HepG2 (cell line): Measurements from ENCODE around the gene SPON1. TPM values are rescaled to one million over a fixed set of nuclear protein-coding genes. Genes with fewer than 3 reads are reported as not detected.

ENCODE experiments used
- ATAC-seq: fragments of 200-7000 bp; cut with Tn5 transposase; 3 replicates; pipeline ENCODE4 v1.9.1; 2020; ENCODE audit warnings: mild to moderate bottlenecking, moderate library complexity
- BruUV-seq: library from RNA; stranded (reverse); fragments of 400-500 nt; replicated peaks from 2 replicates; lab custom pipeline; 2021; lab: Mats Ljungman, UMichigan
- CTCF ChIA-PET: fragments of 300-600 bp; formaldehyde crosslinking; extraction: SDS; loops from one replicate; lab custom pipeline; 2021; ENCODE audit warnings: low total read pairs, inconsistent platforms, low intra/inter-chr PET ratio; lab: Yijun Ruan, JAX
- POLR2A ChIA-PET: fragments of 350-600 bp; sonication (Branson Sonifier 250); formaldehyde crosslinking; loops from one replicate; lab custom pipeline; 2020; ENCODE audit warnings: antibody characterized with exemption, inconsistent platforms; lab: Yijun Ruan, JAX
- DNase-seq: peaks from one replicate; pipeline ENCODE4 v3.0.0-alpha.2; 2015; ENCODE audit warnings: low spot score
- FAIRE-seq: peaks from 3 replicates; lab custom pipeline; 2011; peaks lifted over from hg19 to GRCh38; lab: Jason Lieb, UNC
- H2AFZ ChIP-seq: one replicate; pipeline ENCODE4 v1.6.1; 2011; ENCODE audit warnings: low read length, inconsistent platforms
- H3K27ac ChIP-seq: fragments of 300-600 bp; 3 replicates; pipeline ENCODE4 v1.8.0; 2011; ENCODE audit warnings: mixed run types, mild to moderate bottlenecking, mixed read lengths, low read length, inconsistent platforms; ENCODE audit not compliant: insufficient read depth; ENCODE audit errors: extremely low read length
- H3K27me3 ChIP-seq, 2 experiments: fragments of 200-600 bp in 1 of 2; 2 replicates in 1 of 2; 3 replicates in 1 of 2; pipeline versions ENCODE4 v1.6.0 to v1.8.0; 2011; ENCODE audit warnings: low read length in 2 of 2, mild to moderate bottlenecking in 2 of 2, moderate library complexity in 2 of 2, inconsistent platforms in 1 of 2; ENCODE audit not compliant: insufficient read depth in 2 of 2, control insufficient read depth in 1 of 2
- H3K36me3 ChIP-seq, 2 experiments: fragments of 200-600 bp in 1 of 2; replicated peaks in 1 of 2; 2 replicates in 1 of 2; 3 replicates in 1 of 2; pipeline versions ENCODE4 v1.5.1 to v1.8.0; 2011; ENCODE audit warnings: low read length in 2 of 2, inconsistent platforms in 1 of 2; ENCODE audit not compliant: insufficient read depth in 2 of 2, control insufficient read depth in 1 of 2
- H3K4me1 ChIP-seq: 2 replicates; pipeline ENCODE4 v1.5.1; 2012; ENCODE audit warnings: low read length, inconsistent platforms; ENCODE audit not compliant: insufficient read depth
- H3K4me2 ChIP-seq: 2 replicates; pipeline ENCODE4 v1.6.0; 2011; ENCODE audit warnings: low read depth, low read length, inconsistent platforms
- H3K4me3 ChIP-seq, 3 experiments: fragments of 200-600 bp in 1 of 3; sonication (generic), shearing (Covaris generic) in 1 of 3; replicated peaks in 1 of 3; 2 replicates each; pipeline ENCODE4 v1.5.1; 2011 to 2016; ENCODE audit warnings: low read length in 3 of 3, inconsistent platforms in 2 of 3, low read depth in 2 of 3, mild to moderate bottlenecking in 2 of 3, control low read depth in 1 of 3, mixed read lengths in 1 of 3; ENCODE audit not compliant: insufficient read depth in 1 of 3
- H3K79me2 ChIP-seq: one replicate; pipeline ENCODE4 v1.6.1; 2011; ENCODE audit warnings: low read length, inconsistent platforms; ENCODE audit not compliant: insufficient read depth
- H3K9ac ChIP-seq: 2 replicates; pipeline ENCODE4 v1.6.0; 2011; ENCODE audit warnings: mild to moderate bottlenecking, low read depth, low read length, inconsistent platforms; ENCODE audit not compliant: insufficient read depth
- H3K9me3 ChIP-seq: 2 replicates; pipeline ENCODE4 v1.5.1; 2012; ENCODE audit warnings: mild to moderate bottlenecking, low read length
- H4K20me1 ChIP-seq: 2 replicates; pipeline ENCODE4 v1.6.0; 2011; ENCODE audit warnings: inconsistent platforms, mild to moderate bottlenecking, low read length, moderate library complexity; ENCODE audit not compliant: insufficient read depth
- CERS6 ChIP-seq: sonication (generic); formaldehyde crosslinking; IDR thresholded peaks from 2 replicates; pipeline ENCODE4 v1.5.0; 2020; ENCODE audit warnings: missing genetic modification reagents
- CREB1 ChIP-seq, 2 experiments: fragments of 450-650 bp in 1 of 2; IDR thresholded peaks; 2 replicates each; pipeline ENCODE4 v1.6.1; 2016 to 2017; ENCODE audit warnings: control low read depth in 1 of 2, mild to moderate bottlenecking in 1 of 2, missing compliant biosample characterization in 1 of 2, missing genetic modification characterization in 1 of 2
- ERF ChIP-seq: IDR thresholded peaks from 2 replicates; pipeline ENCODE4 v1.6.1; 2018; ENCODE audit warnings: missing biosample characterization, missing genetic modification reagents
- GFI1 ChIP-seq: sonication (generic); formaldehyde crosslinking; IDR thresholded peaks from 2 replicates; pipeline ENCODE4 v1.5.0; 2020; ENCODE audit warnings: missing genetic modification reagents, mild to moderate bottlenecking, borderline replicate concordance
- MNT ChIP-seq: fragments of 450-650 bp; IDR thresholded peaks from 2 replicates; pipeline ENCODE4 v1.6.1; 2016
- NFKB2 ChIP-seq: sonication (generic); formaldehyde crosslinking; IDR thresholded peaks from 2 replicates; pipeline ENCODE4 v1.4.0; 2020; ENCODE audit warnings: missing genetic modification reagents, borderline replicate concordance
- NRL ChIP-seq: sonication (generic); formaldehyde crosslinking; IDR thresholded peaks from 2 replicates; pipeline ENCODE4 v1.5.0; 2020; ENCODE audit warnings: missing genetic modification reagents, mild to moderate bottlenecking, moderate library complexity, borderline replicate concordance
- PATZ1 ChIP-seq: sonication (generic); formaldehyde crosslinking; IDR thresholded peaks from 2 replicates; pipeline ENCODE4 v1.4.0; 2020; ENCODE audit warnings: missing genetic modification reagents
- SP5 ChIP-seq: IDR thresholded peaks from 2 replicates; pipeline ENCODE4 v1.6.1; 2016; ENCODE audit warnings: low read depth, borderline replicate concordance
- U2AF2 ChIP-seq: fragments of 200-400 bp; formaldehyde crosslinking; IDR thresholded peaks from 2 replicates; pipeline ENCODE4 v1.6.1; 2017; ENCODE audit warnings: low read depth, mild to moderate bottlenecking, low read length
- ZBTB26 ChIP-seq: IDR thresholded peaks from 2 replicates; pipeline ENCODE4 v1.6.1; 2016; ENCODE audit warnings: missing compliant biosample characterization, missing genetic modification reagents, borderline replicate concordance
- ZFP37 ChIP-seq: sonication (generic); formaldehyde crosslinking; IDR thresholded peaks from 2 replicates; pipeline ENCODE4 v1.4.0; 2020; ENCODE audit warnings: missing genetic modification reagents, borderline replicate concordance
- ZFP90 ChIP-seq: sonication (generic); formaldehyde crosslinking; IDR thresholded peaks from 2 replicates; pipeline ENCODE4 v1.8.0; 2022; ENCODE audit warnings: missing genetic modification reagents, mild to moderate bottlenecking, inconsistent platforms, borderline replicate concordance
- ZNF879 ChIP-seq: sonication (generic); formaldehyde crosslinking; IDR thresholded peaks from 2 replicates; pipeline ENCODE4 v1.8.1; 2023; ENCODE audit warnings: missing genetic modification reagents
- WGBS: methylation state at CpG from one replicate; pipeline ENCODE4 v1.1.6; 2017; ENCODE audit warnings: low lambda C conversion rate; 5-methylcytosine and 5-hydroxymethylcytosine counted together
- in situ Hi-C: cut with HindIII; loops from 2 replicates; pipeline ENCODE4 v1.10.0; 2017; ENCODE audit warnings: low pct_unique_long_range_greater_than_20kb; ENCODE audit not compliant: extremely low pct_ligation_motif_present
- intact Hi-C: fragments of 100-400 bp; cut with micrococcal nuclease; formaldehyde crosslinking; loops from one replicate; pipeline ENCODE4 v1.10.0; 2022; ENCODE audit not compliant: unreplicated experiment
- polyA plus RNA-seq, 8 experiments: library from polyadenylated mRNA; depleted of rRNA in 3 of 8; stranded (reverse) in 7 of 8; unstranded in 1 of 8; fragments of >200 nt; fragmentation: Illumina TruSeq in 4 of 8; extraction: Trizol in 4 of 8; gene quantifications; 2 replicates each; pipeline versions ENCODE4 v1.2.1 to v1.2.3, GENCODE V29; 2011 to 2016; ENCODE audit warnings: low read depth in 4 of 8, missing spikeins in 1 of 8, mixed read lengths in 1 of 8; ENCODE audit not compliant: insufficient read depth in 1 of 8
- total RNA-seq, 5 experiments: library from RNA; depleted of rRNA; stranded (reverse); fragments of >200 nt; fragmentation: Illumina TruSeq; extraction: Trizol; gene quantifications; 2 replicates each; pipeline ENCODE4 v1.2.3, GENCODE V29; 2016; ENCODE audit warnings: low read depth in 1 of 5
- TF ChIP-seq, protein P1 (sequence below): sonication (generic); formaldehyde crosslinking; IDR thresholded peaks from 2 replicates; pipeline ENCODE4 v1.8.0; 2022; ENCODE audit warnings: mild to moderate bottlenecking, missing genetic modification reagents
- TF ChIP-seq, protein P2 (sequence below): sonication (generic); formaldehyde crosslinking; IDR thresholded peaks from 2 replicates; pipeline ENCODE4 v1.5.1; 2020; ENCODE audit warnings: missing genetic modification reagents, mild to moderate bottlenecking, borderline replicate concordance

SPON1 gene
- total and polyA plus RNA-seq, 2 of the 13 experiments (the other 11 are each of a cell fraction or from before 2014, with no cell fraction given) = not detected

DNA sequence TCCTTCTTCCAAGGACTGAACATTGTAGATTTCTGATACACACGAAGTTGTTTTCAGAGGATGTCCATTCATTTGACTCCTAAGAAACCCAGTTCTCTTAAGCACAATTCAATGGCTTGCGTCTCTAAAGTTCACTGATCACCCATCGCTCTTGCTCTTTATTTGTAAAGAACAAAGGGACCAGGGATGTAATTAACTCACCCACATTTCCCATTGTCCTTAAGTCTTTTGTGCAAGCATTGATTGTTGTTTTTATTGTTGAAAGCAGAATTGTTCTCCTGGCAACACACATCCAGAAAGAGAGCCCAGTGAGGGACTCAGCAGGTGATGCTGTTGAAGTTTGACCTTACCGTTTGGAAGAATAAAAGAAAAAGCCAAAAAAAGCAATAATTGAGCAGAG lies 59.2 kb downstream of the SPON1 start:
- H3K27me3 ChIP-seq = 0 out of 5 replicates have a peak, but pooled peaks cover 0 to 4% of the 10 kb centered on the region in 2 experiments
- intact Hi-C loops (no loop called here), in situ Hi-C loops (no loop called here)
- WGBS = 13% methylated on average over 4 of the region's 4 CpGs
- no peaks in the 10 kb centered on the region for H3K79me2 ChIP-seq
- H4K20me1 ChIP-seq = no peaks in the 10 kb centered on the region
- H3K36me3 ChIP-seq = no peaks in the 10 kb centered on the region
- no TSS peak for BruUV-seq
- H2AFZ ChIP-seq = no peak overlapping the region
- no peaks in the 10 kb centered on the region for H3K4me1 ChIP-seq
- ATAC-seq (no peak), DNase-seq (no peak), FAIRE-seq (no peak)
- no peak overlapping the region for H3K27ac ChIP-seq
- no peak overlapping the region for H3K4me3 ChIP-seq
- ChIA-PET POLR2A (no interaction called here), CTCF (no interaction called here)
- H3K9ac ChIP-seq = no peak overlapping the region
- H3K9me3 ChIP-seq = no peaks in the 10 kb centered on the region
- no peak overlapping the region for H3K4me2 ChIP-seq
- TF ChIP-seq U2AF2 (no peak), GFI1 (CRISPR knock-in tag) (no peak), ZBTB26 (CRISPR knock-in tag) (no peak), MNT (no peak), NRL (CRISPR knock-in tag) (no peak), NFKB2 (no peak), ZNF879 (CRISPR knock-in tag) (no peak), ZFP37 (CRISPR knock-in tag) (no peak), ERF (CRISPR knock-in tag) (no peak), ZFP90 (CRISPR knock-in tag) (no peak), CERS6 (CRISPR knock-in tag) (no peak), CREB1 (IDR thresholded peaks at IDR 0.05) (no peak), CREB1 (CRISPR knock-in tag; IDR thresholded peaks at IDR 0.05) (no peak), SP5 (CRISPR knock-in tag) (no peak), PATZ1 (CRISPR knock-in tag) (no peak)
- TF ChIP-seq, protein P1, sequence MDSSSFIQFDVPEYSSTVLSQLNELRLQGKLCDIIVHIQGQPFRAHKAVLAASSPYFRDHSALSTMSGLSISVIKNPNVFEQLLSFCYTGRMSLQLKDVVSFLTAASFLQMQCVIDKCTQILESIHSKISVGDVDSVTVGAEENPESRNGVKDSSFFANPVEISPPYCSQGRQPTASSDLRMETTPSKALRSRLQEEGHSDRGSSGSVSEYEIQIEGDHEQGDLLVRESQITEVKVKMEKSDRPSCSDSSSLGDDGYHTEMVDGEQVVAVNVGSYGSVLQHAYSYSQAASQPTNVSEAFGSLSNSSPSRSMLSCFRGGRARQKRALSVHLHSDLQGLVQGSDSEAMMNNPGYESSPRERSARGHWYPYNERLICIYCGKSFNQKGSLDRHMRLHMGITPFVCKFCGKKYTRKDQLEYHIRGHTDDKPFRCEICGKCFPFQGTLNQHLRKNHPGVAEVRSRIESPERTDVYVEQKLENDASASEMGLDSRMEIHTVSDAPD = no peak
- TF ChIP-seq, protein P2, sequence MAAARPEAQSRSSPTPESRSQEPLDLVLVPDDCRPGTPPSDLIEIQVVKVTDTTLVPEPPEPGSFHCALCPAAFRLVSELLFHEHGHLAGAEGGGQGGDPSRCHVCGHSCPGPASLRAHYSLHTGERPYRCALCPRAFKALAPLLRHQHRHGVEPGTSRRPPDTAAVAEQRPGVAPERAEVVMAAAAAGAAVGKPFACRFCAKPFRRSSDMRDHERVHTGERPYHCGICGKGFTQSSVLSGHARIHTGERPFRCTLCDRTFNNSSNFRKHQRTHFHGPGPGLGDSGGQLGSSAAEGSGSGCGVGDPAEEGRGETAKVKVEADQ (CRISPR knock-in tag) = no peak
